CD14-positive monocyte (primary cell): Measurements from ENCODE around the gene PNPLA7. TPM values are rescaled to one million over a fixed set of nuclear protein-coding genes. Genes with fewer than 3 reads are reported as not detected.
"Not testable (repeated sequence)": the region's sequence is repeated elsewhere in the genome, so short reads cannot be mapped to it uniquely, and the experiment has no call there.

Source experiments
- DNase-seq, 3 donors: peaks; one replicate each; pipeline ENCODE4 v3.0.0-alpha.2; 2011 to 2022
- H2AFZ ChIP-seq: 2 replicates; pipeline ENCODE4 v1.6.0; 2012; ENCODE audit warnings: mild to moderate bottlenecking, low read depth, low read length, inconsistent platforms; ENCODE audit not compliant: insufficient read depth, poor library complexity, severe bottlenecking
- H3K27ac ChIP-seq, 2 donors: 1 replicate in 1 of 2; 2 replicates in 1 of 2; pipeline ENCODE4 v1.5.1; 2012 to 2013; ENCODE audit warnings: low read length in 2 of 2, control low read depth in 1 of 2, inconsistent platforms in 1 of 2, low read depth in 1 of 2, mild to moderate bottlenecking in 1 of 2
- H3K27me3 ChIP-seq, 2 donors: one replicate each; pipeline versions ENCODE4 v1.6.0 to v1.6.1; 2011 to 2013; ENCODE audit warnings: low read length in 2 of 2; ENCODE audit not compliant: control insufficient read depth in 2 of 2, insufficient read depth in 2 of 2
- H3K36me3 ChIP-seq, 2 donors: replicated peaks in 1 of 2; 1 replicate in 1 of 2; 2 replicates in 1 of 2; pipeline versions ENCODE4 v1.5.1 to v1.6.1; 2012 to 2013; ENCODE audit warnings: low read length in 2 of 2, control low read depth in 1 of 2, inconsistent platforms in 1 of 2, mild to moderate bottlenecking in 1 of 2; ENCODE audit not compliant: insufficient read depth in 2 of 2, control insufficient read depth in 1 of 2
- H3K4me1 ChIP-seq, 2 donors: 1 replicate in 1 of 2; 2 replicates in 1 of 2; pipeline versions ENCODE4 v1.5.1 to v1.6.1; 2012 to 2013; ENCODE audit warnings: low read length in 2 of 2, control low read depth in 1 of 2, inconsistent platforms in 1 of 2, mild to moderate bottlenecking in 1 of 2, moderate library complexity in 1 of 2; ENCODE audit not compliant: insufficient read depth in 2 of 2, control insufficient read depth in 1 of 2
- H3K4me2 ChIP-seq: replicated peaks from 2 replicates; pipeline ENCODE3; 2012; ENCODE audit warnings: low read length, moderate library complexity, mild to moderate bottlenecking; ENCODE audit not compliant: poor library complexity, severe bottlenecking; ENCODE audit errors: extremely low read depth
- H3K4me3 ChIP-seq, 3 experiments: fragments of 200-600 bp in 1 of 3; sonication (generic) in 1 of 3; replicated peaks in 1 of 3; 1 replicate in 2 of 3; 2 replicates in 1 of 3; pipeline ENCODE4 v1.5.1; 2011 to 2013; ENCODE audit warnings: low read length in 3 of 3, mild to moderate bottlenecking in 3 of 3, control low read depth in 2 of 3, low read depth in 2 of 3, inconsistent platforms in 1 of 3, moderate library complexity in 1 of 3
- H3K79me2 ChIP-seq: 2 replicates; pipeline ENCODE4 v1.6.0; 2012; ENCODE audit warnings: mild to moderate bottlenecking, control low read depth, inconsistent platforms, low read length, moderate library complexity; ENCODE audit not compliant: insufficient read depth
- H3K9ac ChIP-seq: 2 replicates; pipeline ENCODE4 v1.6.0; 2017; ENCODE audit warnings: low read length, mild to moderate bottlenecking; ENCODE audit not compliant: insufficient read depth, poor library complexity, severe bottlenecking
- H3K9me3 ChIP-seq, 2 donors: replicated peaks in 1 of 2; 1 replicate in 1 of 2; 2 replicates in 1 of 2; pipeline versions ENCODE4 v1.5.1 to v1.6.1; 2012 to 2013; ENCODE audit warnings: low read length in 2 of 2, control low read depth in 1 of 2; ENCODE audit not compliant: control insufficient read depth in 1 of 2, insufficient read depth in 1 of 2
- H4K20me1 ChIP-seq: 2 replicates; pipeline ENCODE4 v1.6.0; 2012; ENCODE audit warnings: mild to moderate bottlenecking, low read length, control low read depth, moderate library complexity; ENCODE audit not compliant: insufficient read depth
- H3K27ac Mint-ChIP-seq, 7 donors: one replicate each; pipeline ENCODE4 v1.8.0; 2020; ENCODE audit warnings: mild to moderate bottlenecking in 7 of 7, mixed read lengths in 7 of 7, moderate library complexity in 6 of 7, inconsistent platforms in 2 of 7
- H3K27me3 Mint-ChIP-seq, 3 donors: one replicate each; pipeline ENCODE4 v1.8.0; 2021 to 2022; ENCODE audit warnings: low read depth in 3 of 3, mild to moderate bottlenecking in 3 of 3, mixed read lengths in 3 of 3, moderate library complexity in 3 of 3, inconsistent platforms in 1 of 3
- H3K36me3 Mint-ChIP-seq, 2 donors: one replicate each; pipeline ENCODE4 v1.8.0; 2020; ENCODE audit warnings: mixed read lengths in 2 of 2, inconsistent platforms in 1 of 2, mild to moderate bottlenecking in 1 of 2
- H3K4me1 Mint-ChIP-seq: one replicate; pipeline ENCODE4 v1.8.0; 2020; ENCODE audit warnings: mild to moderate bottlenecking, mixed read lengths
- H3K4me3 Mint-ChIP-seq, 2 donors: one replicate each; pipeline ENCODE4 v1.8.0; 2020; ENCODE audit warnings: mild to moderate bottlenecking in 2 of 2, mixed read lengths in 2 of 2, moderate library complexity in 1 of 2
- H3K9me3 Mint-ChIP-seq, 7 donors: one replicate each; pipeline ENCODE4 v1.8.0; 2020 to 2022; ENCODE audit warnings: mixed read lengths in 7 of 7, mild to moderate bottlenecking in 6 of 7, moderate library complexity in 6 of 7, inconsistent platforms in 2 of 7
- CTCF ChIP-seq: fragments of 200-600 bp; IDR thresholded peaks from one replicate; pipeline ENCODE4 v1.8.0; 2022; ENCODE audit warnings: antibody characterized with exemption, mild to moderate bottlenecking
- WGBS: methylation state at CpG from one replicate; pipeline ENCODE4 v1.1.5; 2013; ENCODE audit warnings: missing lambda C conversion rate; ENCODE audit not compliant: insufficient coverage; 5-methylcytosine and 5-hydroxymethylcytosine counted together
- intact Hi-C, 2 donors: fragments of 100-400 bp; cut with micrococcal nuclease; formaldehyde crosslinking; loops; one replicate each; pipeline versions ENCODE4 v1.15.0 to v1.15.1; 2023
- polyA plus RNA-seq, 3 donors: library from polyadenylated mRNA; depleted of rRNA in 1 of 3; unstranded in 2 of 3; stranded (reverse) in 1 of 3; fragments of 300-500 nt in 2 of 3; fragments of >200 nt in 1 of 3; fragmentation: Illumina TruSeq in 2 of 3; gene quantifications; 1 replicate in 2 of 3; 2 replicates in 1 of 3; pipeline ENCODE4 v1.2.3, GENCODE V29; 2012 to 2021

Gene PNPLA7
- polyA plus RNA-seq, 3 donors, result 0.10 to 1.1 (median 0.14) TPM

- Histone ChIP-seq H3K9me3 (peaks cover 7 to 14% of the 10 kb centered on the region in 2 donors), H3K79me2 (no peaks in the 10 kb centered on the region), H3K4me1 (no peaks in the 10 kb centered on the region), H2AFZ (no peak overlapping the region), H3K27me3 (no peaks in the 10 kb centered on the region), H3K36me3 (peaks cover 20 to 27% of the 10 kb centered on the region in 2 donors), H4K20me1 (peaks cover 17% of the 10 kb centered on the region), H3K4me2 (no peak overlapping the region), H3K9ac (no peak overlapping the region), H3K4me3 (no peak overlapping the region), H3K27ac (no peak overlapping the region)
- peak overlapping the region in 1 of 2 donors; percentile 26 for H3K4me3 Mint-ChIP-seq
- H3K27ac Mint-ChIP-seq, result no peak overlapping the region
- no peak for TF ChIP-seq CTCF
- H3K9me3 Mint-ChIP-seq, result peaks cover 6 to 14% (median 8%) of the 10 kb centered on the region in 7 donors
- 96% methylated on average over 5 of the region's 5 CpGs for WGBS
- peaks cover 0 to 7% (median 0%) of the 10 kb centered on the region in 3 donors for H3K27me3 Mint-ChIP-seq
- H3K36me3 Mint-ChIP-seq, result peaks cover 34 to 43% of the 10 kb centered on the region in 2 donors
- intact Hi-C loops, result loop anchor here in 1 of 2 donors (10.0 kb wide), 1 partner anchor 125 kb away; no protein-coding TSS in a partner anchor
- H3K4me1 Mint-ChIP-seq, result no peaks in the 10 kb centered on the region
- DNase-seq, result no peak
These were observed 19.5 kb upstream of the PNPLA7 start for GRCh38 chr9:137569609-137570203.

- not testable (repeated sequence) for H3K4me3 Mint-ChIP-seq
- peaks cover 0 to 12% (median 2%) of the 10 kb centered on the region in 3 donors for H3K27me3 Mint-ChIP-seq
These were observed 18.2 kb upstream of the PNPLA7 start for GRCh38 chr9:137568445-137568844.

More at GRCh38 chr9:137568445-137568844, 18.2 kb upstream of the PNPLA7 start:
- intact Hi-C loops, H3K4me1 ChIP-seq, H2AFZ ChIP-seq, H3K27me3 ChIP-seq, H3K4me3 ChIP-seq, H3K9ac ChIP-seq, H3K4me2 ChIP-seq, H3K4me1 Mint-ChIP-seq, H3K79me2 ChIP-seq: not testable (repeated sequence)
- peak in 1 of 3 donors; percentile 55 for DNase-seq
- H3K27ac Mint-ChIP-seq, result peak overlapping the region in 5 of 7 donors; percentile 25 to 85 (median 64)
- peaks cover 36 to 44% of the 10 kb centered on the region in 2 donors for H3K36me3 Mint-ChIP-seq
- Histone ChIP-seq H3K9me3 (peaks cover 7 to 18% of the 10 kb centered on the region in 2 donors), H3K36me3 (peaks cover 22 to 29% of the 10 kb centered on the region in 2 donors), H3K27ac (peak overlapping the region in 1 of 2 donors; percentile 45), H4K20me1 (peaks cover 28% of the 10 kb centered on the region)
- WGBS, result 88% methylated on average over 4 of the region's 5 CpGs
- H3K9me3 Mint-ChIP-seq, result peaks cover 9 to 20% (median 15%) of the 10 kb centered on the region in 7 donors
